Measurements from ENCODE around the gene ADCY6. TPM values are rescaled to one million over a fixed set of nuclear protein-coding genes. Genes with fewer than 3 reads are reported as not detected.

The ADCY6 gene
- polyA plus RNA-seq, 3 donors = 0.03 to 0.29 TPM; not detected in 1

DNA sequence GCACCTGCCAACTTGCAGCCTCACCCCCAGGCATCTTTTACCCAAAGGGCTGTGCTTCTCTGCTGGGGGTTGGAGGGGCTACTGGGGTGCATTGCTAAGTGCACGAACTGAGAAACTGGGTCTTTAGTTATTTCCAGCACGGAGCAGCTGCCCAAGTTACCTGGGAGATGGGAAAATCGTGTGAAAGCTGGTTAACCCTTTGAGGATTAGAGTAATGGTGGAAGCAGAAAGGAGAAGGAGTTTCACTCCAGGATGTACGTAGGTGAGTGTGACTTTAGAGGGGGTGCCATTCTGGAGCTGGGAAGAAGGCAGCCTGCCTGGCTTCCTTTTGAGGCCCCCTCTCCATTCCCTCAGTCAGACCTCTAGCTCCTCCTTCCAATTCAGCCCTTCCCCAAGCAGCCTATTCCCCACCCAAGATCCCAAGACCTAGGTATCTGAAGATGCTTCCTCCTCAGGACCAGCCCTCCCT is 1.0 kb upstream of the ADCY6 start:
- Histone ChIP-seq H3K4me3 (replicated peaks in 1 of 3; ENCODE audit: low read depth in 2 of 3, low read length in 3 of 3) (no peak overlapping the region), H3K4me2 (replicated peaks; ENCODE audit: extremely low read depth, low read length, poor library complexity, severe bottlenecking) (no peak overlapping the region)
- intact Hi-C loops (cut with micrococcal nuclease) = no loop called here

GRCh38 chr12:48788524-48788853 is 400 bp downstream of the ADCY6 start:
- H3K4me2 ChIP-seq (replicated peaks; ENCODE audit: extremely low read depth, low read length, poor library complexity, severe bottlenecking) = peak overlapping the region; percentile 80
- H3K9ac ChIP-seq (ENCODE audit: insufficient read depth, low read length, poor library complexity, severe bottlenecking) = peak overlapping the region; percentile 15
- H3K27me3 ChIP-seq (ENCODE audit: control insufficient read depth in 2 of 2, insufficient read depth in 2 of 2, low read length in 2 of 2) = peaks cover 11 to 33% of the 10 kb centered on the region in 2 donors
- DNase-seq = peak in 1 of 3 donors; percentile 3
- TF ChIP-seq, protein P1, sequence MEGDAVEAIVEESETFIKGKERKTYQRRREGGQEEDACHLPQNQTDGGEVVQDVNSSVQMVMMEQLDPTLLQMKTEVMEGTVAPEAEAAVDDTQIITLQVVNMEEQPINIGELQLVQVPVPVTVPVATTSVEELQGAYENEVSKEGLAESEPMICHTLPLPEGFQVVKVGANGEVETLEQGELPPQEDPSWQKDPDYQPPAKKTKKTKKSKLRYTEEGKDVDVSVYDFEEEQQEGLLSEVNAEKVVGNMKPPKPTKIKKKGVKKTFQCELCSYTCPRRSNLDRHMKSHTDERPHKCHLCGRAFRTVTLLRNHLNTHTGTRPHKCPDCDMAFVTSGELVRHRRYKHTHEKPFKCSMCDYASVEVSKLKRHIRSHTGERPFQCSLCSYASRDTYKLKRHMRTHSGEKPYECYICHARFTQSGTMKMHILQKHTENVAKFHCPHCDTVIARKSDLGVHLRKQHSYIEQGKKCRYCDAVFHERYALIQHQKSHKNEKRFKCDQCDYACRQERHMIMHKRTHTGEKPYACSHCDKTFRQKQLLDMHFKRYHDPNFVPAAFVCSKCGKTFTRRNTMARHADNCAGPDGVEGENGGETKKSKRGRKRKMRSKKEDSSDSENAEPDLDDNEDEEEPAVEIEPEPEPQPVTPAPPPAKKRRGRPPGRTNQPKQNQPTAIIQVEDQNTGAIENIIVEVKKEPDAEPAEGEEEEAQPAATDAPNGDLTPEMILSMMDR (IDR thresholded peaks at IDR 0.05) = no peak
- no peak overlapping the region for H3K27ac ChIP-seq (ENCODE audit: low read depth in 1 of 2, low read length in 2 of 2)
- no peaks in the 10 kb centered on the region for H3K36me3 ChIP-seq (replicated peaks in 1 of 2; ENCODE audit: control insufficient read depth in 1 of 2, insufficient read depth in 2 of 2, low read length in 2 of 2)
- H2AFZ ChIP-seq (ENCODE audit: insufficient read depth, low read depth, low read length, poor library complexity, severe bottlenecking) = peak overlapping the region; percentile 79
- peaks cover 30 to 47% (median 45%) of the 10 kb centered on the region in 3 donors for H3K27me3 Mint-ChIP-seq (ENCODE audit: low read depth in 3 of 3)
- peaks cover 0 to 9% (median 5%) of the 10 kb centered on the region in 7 donors for H3K9me3 Mint-ChIP-seq
- intact Hi-C loops (cut with micrococcal nuclease) = no loop called here
- peak overlapping the region in 2 of 7 donors; percentile 55 to 58 for H3K27ac Mint-ChIP-seq
- H4K20me1 ChIP-seq (ENCODE audit: insufficient read depth, low read length) = no peaks in the 10 kb centered on the region
- peaks cover 10 to 12% of the 10 kb centered on the region in 2 donors for H3K4me1 ChIP-seq (ENCODE audit: control insufficient read depth in 1 of 2, insufficient read depth in 2 of 2, low read length in 2 of 2)
- no peaks in the 10 kb centered on the region for H3K79me2 ChIP-seq (ENCODE audit: insufficient read depth, low read length)
- H3K4me3 Mint-ChIP-seq = peak overlapping the region; percentile 85 to 98
- no peaks in the 10 kb centered on the region for H3K9me3 ChIP-seq (replicated peaks in 1 of 2; ENCODE audit: control insufficient read depth in 1 of 2, insufficient read depth in 1 of 2, low read length in 2 of 2)
- H3K4me1 Mint-ChIP-seq = peaks cover 11% of the 10 kb centered on the region
- WGBS (ENCODE audit: insufficient coverage) = under 1% methylated on average over 23 of the region's 25 CpGs
- H3K36me3 Mint-ChIP-seq = peaks cover 2 to 3% of the 10 kb centered on the region in 2 donors
- H3K4me3 ChIP-seq (replicated peaks in 1 of 3; ENCODE audit: low read depth in 2 of 3, low read length in 3 of 3) = peak overlapping the region; percentile 26 to 70 (median 50)

More for the DNA sequence above, 1.0 kb upstream of the ADCY6 start:
- Mint-ChIP-seq H3K4me3 (peak overlapping the region; percentile 7 to 67), H3K4me1 (peaks cover 11% of the 10 kb centered on the region), H3K36me3 (peaks cover 2 to 3% of the 10 kb centered on the region in 2 donors), H3K27me3 (ENCODE audit: low read depth in 3 of 3) (peaks cover 32 to 49% (median 46%) of the 10 kb centered on the region in 3 donors), H3K9me3 (peaks cover 0 to 9% (median 5%) of the 10 kb centered on the region in 7 donors), H3K27ac (no peak overlapping the region)
- Histone ChIP-seq H2AFZ (ENCODE audit: insufficient read depth, low read depth, low read length, poor library complexity, severe bottlenecking) (no peak overlapping the region), H3K27ac (ENCODE audit: low read depth in 1 of 2, low read length in 2 of 2) (no peak overlapping the region), H4K20me1 (ENCODE audit: insufficient read depth, low read length) (no peaks in the 10 kb centered on the region), H3K27me3 (ENCODE audit: control insufficient read depth in 2 of 2, insufficient read depth in 2 of 2, low read length in 2 of 2) (peaks cover 11 to 33% of the 10 kb centered on the region in 2 donors), H3K9ac (ENCODE audit: insufficient read depth, low read length, poor library complexity, severe bottlenecking) (no peak overlapping the region), H3K36me3 (replicated peaks in 1 of 2; ENCODE audit: control insufficient read depth in 1 of 2, insufficient read depth in 2 of 2, low read length in 2 of 2) (no peaks in the 10 kb centered on the region), H3K79me2 (ENCODE audit: insufficient read depth, low read length) (no peaks in the 10 kb centered on the region), H3K9me3 (replicated peaks in 1 of 2; ENCODE audit: control insufficient read depth in 1 of 2, insufficient read depth in 1 of 2, low read length in 2 of 2) (no peaks in the 10 kb centered on the region), H3K4me1 (ENCODE audit: control insufficient read depth in 1 of 2, insufficient read depth in 2 of 2, low read length in 2 of 2) (peaks cover 10 to 12% of the 10 kb centered on the region in 2 donors)
- DNase-seq = peak in 1 of 3 donors; percentile 0
- TF ChIP-seq, protein P1 (IDR thresholded peaks at IDR 0.05) = no peak
- whole genome bisulfite sequencing (ENCODE audit: insufficient coverage) = 7% methylated on average over 3 of the region's 4 CpGs

Measured in CD14-positive monocyte (primary cell).